BJ (cell line): ENCODE data around the gene RRN3. TPM values are rescaled to one million over a fixed set of nuclear protein-coding genes. Genes with fewer than 3 reads are reported as not detected.

Experiments used
- polyA plus RNA-seq: library from polyadenylated mRNA; depleted of rRNA; stranded (reverse); fragments of >200 nt; gene quantifications from 2 replicates; pipeline ENCODE4 v1.2.3, GENCODE V29; 2011; rRNA removed
- small RNA-seq: library from RNA; depleted of rRNA; stranded (forward); fragments of <200 nt; gene quantifications from one replicate; pipeline ENCODE3, GENCODE V24; 2012; ENCODE audit warnings: low replicate concordance, low read depth; ENCODE audit not compliant: insufficient read length

RRN3 gene
- polyA plus RNA-seq, 1 experiment = 20.0 TPM

Small RNA genes within 50 kb of the gene (small RNA-seq; reads per million reads assigned to genes)
- gene MIR1972-1 = not detected

Other genes with a start within 250 kb of the RRN3 start
- 77.0 and 83.3 TPM in 2 replicates for gene NPIPA1, start 156.8 kb downstream of the RRN3 start, polyA plus RNA-seq
- gene PDXDC1, start 119.2 kb downstream of the RRN3 start, polyA plus RNA-seq = 68.6 and 82.2 TPM in 2 replicates
- gene NTAN1, start 38.2 kb downstream of the RRN3 start, polyA plus RNA-seq = 56.1 and 71.8 TPM in 2 replicates